WERI-Rb-1 (cell line): Measurements from ENCODE around the gene DGKZ.

ENCODE experiments used
- DNase-seq: peaks from one replicate; pipeline ENCODE4 v3.0.0-alpha.2; 2020
- H3K27ac ChIP-seq: fragments of 250-450 bp; sonication (Bioruptor Pico); 2 replicates; pipeline ENCODE4 v1.5.1; 2020; ENCODE audit warnings: mild to moderate bottlenecking, moderate library complexity
- H3K27me3 ChIP-seq: fragments of 250-450 bp; sonication (Bioruptor Pico); 2 replicates; pipeline ENCODE4 v1.5.1; 2021; ENCODE audit warnings: mild to moderate bottlenecking, low read depth, moderate library complexity; ENCODE audit not compliant: insufficient read depth, severe bottlenecking
- H3K36me3 ChIP-seq: fragments of 250-450 bp; sonication (Bioruptor Pico); 2 replicates; pipeline ENCODE4 v1.5.1; 2020; ENCODE audit warnings: mild to moderate bottlenecking, moderate library complexity
- H3K4me3 ChIP-seq: 2 replicates; pipeline ENCODE4 v1.5.1; 2011; ENCODE audit warnings: low read depth, mild to moderate bottlenecking, control low read depth, low read length
- H3K9me3 ChIP-seq: fragments of 250-450 bp; sonication (Bioruptor Pico); 2 replicates; pipeline ENCODE4 v1.5.1; 2021; ENCODE audit warnings: mild to moderate bottlenecking, moderate library complexity; ENCODE audit not compliant: severe bottlenecking
- TF ChIP-seq, protein P1 (sequence below): IDR thresholded peaks from 2 replicates; pipeline ENCODE4 v1.5.1; 2011; ENCODE audit warnings: low read depth, mild to moderate bottlenecking, control low read depth, inconsistent platforms, low read length

The DGKZ gene

DNA sequence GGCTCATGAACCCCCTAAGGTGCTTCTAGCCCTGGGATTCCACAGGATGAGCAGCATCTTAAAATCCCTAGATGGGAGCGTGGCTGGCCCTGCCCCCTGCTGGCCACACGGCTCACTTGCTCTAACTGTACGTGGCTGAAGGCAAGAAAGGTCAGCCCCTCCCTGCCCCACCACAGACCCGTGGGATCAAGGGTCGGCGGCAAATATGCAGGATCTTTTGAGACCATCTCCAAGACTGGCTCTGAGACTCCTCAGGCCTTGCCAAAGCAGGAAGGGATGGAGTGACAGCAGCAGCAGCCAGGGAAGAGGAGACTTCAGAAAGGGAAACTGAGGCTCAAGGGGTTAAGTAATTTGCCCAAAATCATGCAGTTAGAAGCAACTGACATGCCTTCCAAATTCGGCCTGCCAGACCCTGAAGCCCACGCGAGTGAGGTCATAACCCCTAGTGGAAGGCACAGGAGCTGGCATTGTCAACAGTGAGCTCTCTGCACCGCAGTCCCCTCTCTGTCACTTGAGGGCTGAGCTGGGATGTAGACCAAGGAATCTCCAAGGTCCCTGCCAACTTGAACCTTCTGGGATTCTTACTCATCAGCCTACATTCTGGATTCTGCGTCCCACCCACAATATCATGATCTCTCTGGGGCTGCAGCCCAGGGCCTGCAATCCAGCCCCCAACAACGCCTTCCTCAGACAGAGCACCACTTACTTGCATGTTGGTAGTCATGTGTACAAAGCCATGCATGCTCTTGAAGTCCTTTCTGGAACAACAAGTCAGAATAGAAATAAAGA is 38.4 kb upstream of the DGKZ start:
- Histone ChIP-seq H3K27me3 (no peaks in the 10 kb centered on the region), H3K9me3 (no peaks in the 10 kb centered on the region), H3K4me3 (no peak overlapping the region), H3K27ac (no peak overlapping the region), H3K36me3 (no peaks in the 10 kb centered on the region)
- DNase-seq = peak; percentile 81
- TF ChIP-seq, protein P1, sequence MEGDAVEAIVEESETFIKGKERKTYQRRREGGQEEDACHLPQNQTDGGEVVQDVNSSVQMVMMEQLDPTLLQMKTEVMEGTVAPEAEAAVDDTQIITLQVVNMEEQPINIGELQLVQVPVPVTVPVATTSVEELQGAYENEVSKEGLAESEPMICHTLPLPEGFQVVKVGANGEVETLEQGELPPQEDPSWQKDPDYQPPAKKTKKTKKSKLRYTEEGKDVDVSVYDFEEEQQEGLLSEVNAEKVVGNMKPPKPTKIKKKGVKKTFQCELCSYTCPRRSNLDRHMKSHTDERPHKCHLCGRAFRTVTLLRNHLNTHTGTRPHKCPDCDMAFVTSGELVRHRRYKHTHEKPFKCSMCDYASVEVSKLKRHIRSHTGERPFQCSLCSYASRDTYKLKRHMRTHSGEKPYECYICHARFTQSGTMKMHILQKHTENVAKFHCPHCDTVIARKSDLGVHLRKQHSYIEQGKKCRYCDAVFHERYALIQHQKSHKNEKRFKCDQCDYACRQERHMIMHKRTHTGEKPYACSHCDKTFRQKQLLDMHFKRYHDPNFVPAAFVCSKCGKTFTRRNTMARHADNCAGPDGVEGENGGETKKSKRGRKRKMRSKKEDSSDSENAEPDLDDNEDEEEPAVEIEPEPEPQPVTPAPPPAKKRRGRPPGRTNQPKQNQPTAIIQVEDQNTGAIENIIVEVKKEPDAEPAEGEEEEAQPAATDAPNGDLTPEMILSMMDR = peak; percentile 90

DNA sequence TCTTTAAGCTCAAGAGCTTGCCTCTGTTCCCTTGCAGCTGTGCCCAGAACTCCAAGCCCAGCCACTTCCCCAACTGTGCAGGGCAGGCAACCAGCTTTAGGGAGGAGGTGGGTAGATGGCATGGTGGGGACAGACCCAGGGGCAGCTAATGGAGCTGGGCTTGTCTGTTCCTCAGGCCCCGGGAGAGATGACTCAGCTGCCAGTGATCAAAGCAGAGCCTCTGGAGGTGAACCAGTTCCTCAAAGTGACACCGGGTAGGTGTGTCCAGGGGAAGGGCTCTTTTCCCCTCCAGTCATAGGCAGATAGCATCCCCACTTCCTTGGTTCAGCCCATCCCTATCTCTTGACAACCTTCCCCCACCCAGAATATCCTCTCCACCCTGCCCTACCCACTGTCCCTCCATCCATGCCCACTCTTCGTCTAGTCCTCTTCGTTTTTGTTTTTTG is 37.4 kb upstream of the DGKZ start:
- no peak for DNase-seq
- TF ChIP-seq, protein P1 = no peak

DNA sequence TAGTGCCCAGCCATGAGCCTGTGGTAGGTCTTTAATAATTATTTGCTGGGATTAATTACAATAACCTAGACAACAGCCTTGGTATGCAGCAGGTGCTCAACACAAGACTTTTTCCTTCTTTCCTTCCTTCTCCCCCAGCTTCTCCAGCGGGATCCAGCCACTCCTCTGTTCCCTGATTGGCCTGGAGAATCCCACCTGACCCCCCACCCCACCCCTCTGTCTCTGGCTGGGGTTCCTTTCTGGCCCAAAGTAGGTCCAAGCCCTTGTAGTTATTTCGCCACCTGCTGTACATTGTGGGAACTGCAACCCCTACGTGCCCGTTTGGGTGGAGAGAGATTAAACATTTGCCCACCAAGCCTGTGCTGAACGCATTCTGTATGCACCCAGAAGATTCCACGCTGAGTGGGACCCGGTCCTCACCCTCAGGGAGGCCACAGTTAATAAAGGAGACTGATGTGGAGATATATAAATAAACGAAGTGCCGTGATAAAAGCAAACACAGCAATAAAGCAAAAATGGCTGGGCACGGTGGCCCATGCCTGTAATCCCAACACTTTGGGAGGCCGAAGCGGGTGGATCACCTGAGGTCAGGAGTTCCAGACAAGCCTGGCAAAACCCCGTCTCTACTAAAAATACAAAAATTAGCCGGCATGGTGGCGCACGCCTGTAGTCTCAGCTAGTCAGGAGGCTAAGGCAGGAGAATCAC is 32.1 kb upstream of the DGKZ start:
- no peak overlapping the region for H3K4me3 ChIP-seq
- H3K27me3 ChIP-seq = no peaks in the 10 kb centered on the region
- H3K9me3 ChIP-seq = no peaks in the 10 kb centered on the region
- H3K36me3 ChIP-seq = no peaks in the 10 kb centered on the region
- H3K27ac ChIP-seq = no peak overlapping the region
- peak; percentile 88 for DNase-seq
- TF ChIP-seq, protein P1 = peak; percentile 81

More for the DNA sequence above, 37.4 kb upstream of the DGKZ start:
- Histone ChIP-seq H3K36me3 (no peaks in the 10 kb centered on the region), H3K4me3 (no peak overlapping the region), H3K9me3 (no peaks in the 10 kb centered on the region), H3K27me3 (no peaks in the 10 kb centered on the region), H3K27ac (no peak overlapping the region)

DNA sequence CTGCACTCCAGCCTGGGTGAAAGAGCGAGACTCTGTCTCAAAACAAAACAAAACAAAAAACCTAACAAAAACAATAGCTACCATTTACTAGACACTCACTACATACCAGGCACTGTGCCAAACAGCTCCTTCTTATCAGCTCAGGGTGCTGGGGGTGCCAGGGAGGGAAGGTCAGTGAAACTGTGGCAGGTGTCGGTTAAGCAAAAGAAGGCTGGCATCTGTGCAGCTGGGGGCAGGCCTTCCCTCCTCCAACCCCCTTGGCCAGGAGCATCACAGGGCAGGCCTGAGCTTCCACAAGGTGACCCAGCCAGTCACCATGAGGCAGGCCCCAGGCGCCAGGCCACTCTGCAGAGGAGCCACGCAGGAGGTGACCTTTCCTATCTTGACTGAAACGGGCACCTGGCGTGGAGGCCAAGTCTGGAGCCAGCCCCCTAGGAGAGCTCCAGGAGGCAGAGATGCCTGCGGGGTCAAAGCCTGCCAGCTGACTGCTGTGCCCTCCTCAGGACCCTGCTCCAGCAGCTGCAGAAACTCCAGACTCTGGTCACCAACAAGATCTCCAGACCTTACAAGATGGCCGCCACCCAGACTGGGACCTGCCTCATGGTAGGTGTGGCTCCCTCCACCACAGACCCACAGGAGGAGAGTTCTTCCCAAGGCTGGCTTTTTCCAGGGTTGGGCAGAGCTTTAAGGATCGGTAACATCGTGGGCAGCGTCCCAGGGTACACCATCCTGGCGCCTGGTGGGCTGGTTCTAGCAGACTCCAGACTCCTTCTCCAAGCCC is 31.3 kb upstream of the DGKZ start:
- Histone ChIP-seq H3K27ac (no peak overlapping the region), H3K27me3 (no peaks in the 10 kb centered on the region), H3K36me3 (no peaks in the 10 kb centered on the region), H3K4me3 (no peak overlapping the region), H3K9me3 (no peaks in the 10 kb centered on the region)
- DNase-seq = no peak
- TF ChIP-seq, protein P1 = no peak

DNA sequence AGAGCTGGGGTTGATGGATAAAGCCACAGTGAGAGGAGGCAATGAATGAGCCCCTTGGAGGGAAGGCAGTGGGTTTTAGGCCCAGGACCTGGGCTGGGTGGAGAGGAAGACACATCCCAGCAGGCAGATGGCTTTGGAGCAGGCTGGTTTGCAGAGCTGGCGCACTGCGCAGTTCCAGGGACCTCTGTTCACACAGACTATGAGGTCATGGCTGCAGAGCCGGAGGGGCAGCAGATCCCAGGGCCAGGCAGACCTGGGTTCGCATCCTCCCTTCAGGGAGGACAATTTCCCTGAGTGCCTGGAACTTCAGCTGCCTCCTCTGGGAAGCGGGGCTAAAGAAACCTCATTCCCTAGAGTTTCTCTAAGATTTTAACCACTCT is 28.2 kb upstream of the DGKZ start:
- H3K9me3 ChIP-seq = no peaks in the 10 kb centered on the region
- H3K4me3 ChIP-seq = no peak overlapping the region
- peak overlapping the region; percentile 80 for H3K27ac ChIP-seq
- TF ChIP-seq, protein P1 = no peak
- H3K27me3 ChIP-seq = no peaks in the 10 kb centered on the region
- H3K36me3 ChIP-seq = no peaks in the 10 kb centered on the region
- no peak for DNase-seq
